GM19238 (cell line): ENCODE data around the gene WDR54.

Source experiments
- DNase-seq: peaks from one replicate; pipeline ENCODE4 v3.0.0; 2011; ENCODE audit warnings: low spot score; ENCODE audit not compliant: insufficient read length

The WDR54 gene, protein sequence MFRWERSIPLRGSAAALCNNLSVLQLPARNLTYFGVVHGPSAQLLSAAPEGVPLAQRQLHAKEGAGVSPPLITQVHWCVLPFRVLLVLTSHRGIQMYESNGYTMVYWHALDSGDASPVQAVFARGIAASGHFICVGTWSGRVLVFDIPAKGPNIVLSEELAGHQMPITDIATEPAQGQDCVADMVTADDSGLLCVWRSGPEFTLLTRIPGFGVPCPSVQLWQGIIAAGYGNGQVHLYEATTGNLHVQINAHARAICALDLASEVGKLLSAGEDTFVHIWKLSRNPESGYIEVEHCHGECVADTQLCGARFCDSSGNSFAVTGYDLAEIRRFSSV

DNA sequence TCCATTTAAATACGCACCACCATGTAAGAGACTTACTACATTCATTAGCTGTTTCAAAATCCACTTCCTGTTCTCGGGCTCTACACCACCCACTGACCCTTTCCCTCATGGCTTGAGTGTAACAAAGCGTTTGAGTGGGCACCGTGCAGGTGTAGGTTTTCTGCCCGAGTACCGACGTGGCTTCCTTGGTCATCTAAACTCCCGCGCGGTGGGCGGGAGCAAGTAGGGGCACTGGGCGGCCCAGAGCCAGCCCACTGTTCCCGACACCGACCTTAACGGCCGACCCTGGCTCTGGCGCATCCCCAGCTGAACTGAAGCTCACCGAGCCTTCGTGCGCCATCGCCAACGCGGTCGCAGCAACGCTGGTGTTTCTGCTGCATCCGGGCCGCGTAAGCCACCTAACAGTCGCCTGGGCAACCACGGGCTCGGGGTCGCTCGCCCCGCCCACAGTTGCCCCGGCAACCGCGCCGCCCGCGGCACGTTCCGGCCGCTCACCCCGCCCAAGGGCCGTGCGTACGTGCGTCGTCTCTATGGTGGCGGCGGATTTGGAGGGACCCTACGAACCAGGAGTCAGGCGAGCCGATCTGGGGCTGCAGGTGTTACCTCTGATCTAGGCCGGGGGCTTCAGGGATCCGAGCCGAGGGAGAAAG is at the start of gene WDR54, which contains the start of gene C2orf81:
Gene WDR54 (plus strand): TSS at position 510 of the 650 bp plus-strand sequence. CDS start 424 bp downstream, outside the sequence.
Gene C2orf81 (minus strand): TSS at position 399 of the 650 bp plus-strand sequence. CDS start 59 bp downstream, at position 340.
- DNase-seq, result peak; percentile 96

DNA sequence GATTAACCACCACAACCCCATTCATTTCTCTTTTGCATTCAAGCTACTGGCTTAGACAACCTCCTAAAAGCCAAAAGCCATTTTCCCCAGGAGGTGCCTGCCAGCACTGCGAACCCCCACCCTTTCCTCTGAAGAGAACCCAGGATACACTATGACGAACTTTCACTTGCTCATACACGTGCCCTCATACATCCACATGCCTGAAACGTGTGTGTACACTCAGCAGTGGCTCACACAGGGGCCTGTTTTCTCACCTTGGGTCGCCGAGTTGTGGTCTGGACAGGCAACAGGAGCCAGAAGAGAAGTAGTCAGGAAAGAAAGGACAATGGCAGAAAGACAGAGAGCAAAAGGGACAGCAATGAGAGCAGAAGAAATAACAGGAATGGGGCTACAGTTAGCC is 48.9 kb upstream of the WDR54 start:
- DNase-seq, result no peak

DNA sequence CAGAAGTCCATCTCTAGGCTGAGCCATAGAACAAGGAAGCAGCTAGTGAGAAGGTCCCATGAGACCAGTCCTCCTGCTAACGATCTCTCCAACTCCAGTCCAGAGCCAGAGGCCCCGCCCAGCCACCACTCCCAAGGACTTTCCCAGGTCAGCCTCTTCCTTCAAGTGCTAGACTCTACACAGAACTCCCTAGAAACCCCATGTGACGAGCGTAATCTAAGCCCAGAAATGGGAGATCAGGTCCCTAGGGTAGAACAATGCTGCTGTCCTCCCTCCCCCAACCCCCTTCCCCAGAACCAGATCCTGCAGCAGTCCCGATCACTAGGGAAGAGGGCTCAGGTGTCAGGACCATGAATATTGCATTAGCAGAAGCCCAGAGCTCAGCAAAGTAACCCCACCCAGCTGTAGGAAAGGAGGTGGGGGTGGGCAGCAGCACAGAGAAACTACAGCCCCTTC is 48.3 kb upstream of the WDR54 start:
- no peak for DNase-seq

DNA sequence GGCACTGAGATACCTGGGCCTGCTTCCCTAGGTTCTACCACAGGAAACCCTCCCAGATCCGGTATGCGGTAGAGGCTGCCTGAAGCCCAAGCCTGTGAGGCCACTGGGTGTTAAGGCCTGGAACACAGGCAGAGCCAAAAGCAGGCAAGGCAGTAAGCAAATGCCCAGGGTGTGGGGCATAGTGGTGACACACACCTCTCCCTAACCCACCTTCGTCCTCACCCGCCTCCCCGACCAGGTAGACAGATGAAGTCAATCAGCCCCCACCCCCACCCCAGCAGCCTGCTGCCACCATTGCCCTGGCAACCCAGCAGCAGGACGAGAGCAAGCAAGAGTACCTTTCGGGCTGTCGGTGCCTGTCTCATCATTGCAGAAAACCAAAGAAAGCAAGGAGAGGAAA is 47.5 kb upstream of the WDR54 start:
- no peak for DNase-seq

DNA sequence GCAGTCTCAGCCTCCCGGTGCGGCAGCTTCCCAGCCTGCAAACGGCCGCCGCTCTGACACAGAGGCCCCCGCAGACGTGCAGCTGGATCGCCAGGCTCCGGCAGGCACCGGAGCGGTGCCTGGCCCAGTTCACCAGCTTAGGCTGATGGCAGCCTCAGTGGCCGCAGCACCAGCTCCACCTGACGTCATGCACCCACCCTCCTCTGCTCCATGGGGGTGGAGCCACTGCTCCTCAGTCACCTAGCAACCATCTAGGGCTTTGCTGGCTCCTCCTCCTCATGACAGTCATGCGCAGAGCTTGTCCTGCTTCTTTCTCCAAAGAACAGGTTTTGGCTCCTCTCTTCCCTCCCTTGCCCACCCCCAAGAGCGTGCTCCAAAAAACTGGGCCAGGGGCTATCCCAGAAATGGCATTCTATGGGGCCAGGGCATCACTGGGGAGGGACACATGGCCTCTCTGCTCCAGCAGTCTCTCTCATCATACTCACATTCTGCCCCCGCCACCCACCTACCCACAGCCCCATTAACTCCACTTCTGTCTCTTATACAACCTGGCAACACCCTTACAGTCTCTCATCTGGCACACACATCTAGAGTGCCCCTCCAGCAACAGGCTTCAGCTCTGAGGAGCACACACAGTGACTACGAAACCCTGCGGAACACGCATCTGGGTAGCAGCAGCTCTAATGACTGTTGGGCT is 46.9 kb upstream of the WDR54 start:
- no peak for DNase-seq

DNA sequence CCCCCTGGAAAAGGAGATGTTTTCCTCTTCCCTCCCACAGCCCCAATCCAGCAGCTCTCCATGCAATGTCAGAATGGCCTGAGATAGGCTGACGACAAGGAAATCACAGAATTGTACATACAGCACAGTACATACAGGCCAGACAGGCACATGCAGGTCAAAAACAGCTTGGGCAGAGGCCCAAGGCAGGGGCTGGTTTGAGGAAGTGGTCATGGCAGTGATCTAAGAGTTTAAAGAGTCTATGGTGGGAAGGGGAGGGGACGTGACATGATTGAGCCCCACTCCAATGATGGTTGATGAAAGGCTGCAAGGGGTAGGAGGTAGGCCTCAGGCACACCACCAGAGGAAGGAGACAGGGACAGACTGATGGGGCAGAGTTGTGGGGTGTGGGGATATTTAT is 45.7 kb upstream of the WDR54 start:
- no peak for DNase-seq

DNA sequence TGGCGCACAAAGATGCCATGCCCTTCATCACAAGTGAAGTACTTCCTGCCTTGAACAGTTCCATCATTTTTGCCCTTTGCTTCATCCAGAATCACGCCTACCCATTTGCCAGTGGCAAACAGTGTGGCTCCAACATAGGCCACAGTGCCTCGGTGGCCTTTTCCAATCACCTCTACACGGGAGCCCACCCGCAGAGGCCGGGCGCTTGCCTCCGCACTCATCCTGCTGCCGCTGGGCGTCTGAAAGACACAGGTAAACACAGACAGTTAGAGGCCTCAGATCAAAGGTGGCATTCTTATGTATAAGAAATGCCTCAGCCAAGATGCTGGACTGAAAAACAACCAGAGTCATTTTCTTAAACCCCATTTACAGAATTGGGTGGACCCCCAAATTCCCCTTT is 43.5 kb upstream of the WDR54 start:
- DNase-seq, result no peak

DNA sequence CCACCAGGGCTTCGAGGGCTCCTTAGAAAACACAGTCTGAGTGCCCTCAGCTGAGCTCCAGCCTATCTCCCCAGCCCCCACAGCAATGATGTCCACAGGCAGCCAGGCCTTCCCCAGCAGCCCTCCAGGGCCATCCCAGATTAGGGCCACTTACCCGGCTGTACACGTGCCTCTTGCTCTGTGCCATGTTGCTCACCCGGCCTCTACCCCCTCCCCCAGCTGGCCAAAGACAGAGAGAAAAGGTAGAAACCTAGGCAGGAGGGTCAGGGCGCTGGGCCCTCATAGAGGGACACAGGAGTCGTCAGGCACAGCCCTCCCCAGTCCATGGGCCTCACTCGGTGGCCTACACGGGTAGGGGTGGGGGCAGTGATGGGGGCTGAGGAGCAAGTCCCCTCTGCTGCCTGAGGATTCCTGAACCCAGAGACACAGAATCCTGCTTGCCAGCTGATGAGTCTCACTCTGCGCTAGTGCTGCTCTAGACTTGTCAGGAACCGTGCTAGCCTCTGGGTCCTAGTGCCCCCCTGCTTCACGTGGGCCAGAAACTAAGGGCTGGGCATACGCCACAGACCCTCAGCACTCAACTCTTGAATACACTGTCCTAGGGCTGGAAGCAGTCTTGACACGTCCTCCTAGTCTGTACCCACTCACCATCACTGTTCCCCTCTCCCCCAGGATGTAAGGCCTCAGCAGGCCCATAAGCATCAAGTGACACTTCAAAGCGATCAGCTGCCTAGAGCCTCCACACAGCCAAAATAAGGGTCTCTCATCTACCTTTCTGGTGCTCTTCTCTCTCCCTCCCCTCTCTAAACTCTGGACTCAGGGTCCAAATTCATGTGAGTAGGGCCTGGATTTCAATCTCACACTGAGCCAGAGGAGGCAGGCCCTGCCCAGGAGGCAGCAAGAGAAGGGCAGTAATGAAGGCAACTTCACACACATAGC is 41.4 kb upstream of the WDR54 start, which contains the start of gene DCTN1:
Gene DCTN1 (minus strand): TSS at position 461 of the 939 bp plus-strand sequence. CDS start 274 bp downstream, at position 187.
- DNase-seq, result no peak

DNA sequence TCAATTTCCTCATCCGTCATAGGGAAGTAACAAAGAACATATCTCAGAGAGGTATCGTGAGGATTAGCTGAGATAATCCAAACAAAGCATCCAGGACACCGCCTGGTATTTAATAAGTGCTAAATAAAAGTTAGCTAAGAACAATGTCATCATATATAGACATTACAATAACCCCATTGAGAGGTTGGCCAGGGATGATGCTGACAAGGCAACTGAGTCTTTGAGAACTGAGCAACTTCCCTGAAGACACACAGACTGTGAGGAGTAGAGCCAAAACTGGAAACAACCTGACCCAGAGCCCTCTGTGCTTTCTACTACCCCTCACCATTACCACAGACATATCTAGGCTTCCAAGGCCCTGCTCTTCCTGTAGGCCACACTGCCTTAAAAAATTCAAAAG is 39.8 kb upstream of the WDR54 start:
- no peak for DNase-seq

DNA sequence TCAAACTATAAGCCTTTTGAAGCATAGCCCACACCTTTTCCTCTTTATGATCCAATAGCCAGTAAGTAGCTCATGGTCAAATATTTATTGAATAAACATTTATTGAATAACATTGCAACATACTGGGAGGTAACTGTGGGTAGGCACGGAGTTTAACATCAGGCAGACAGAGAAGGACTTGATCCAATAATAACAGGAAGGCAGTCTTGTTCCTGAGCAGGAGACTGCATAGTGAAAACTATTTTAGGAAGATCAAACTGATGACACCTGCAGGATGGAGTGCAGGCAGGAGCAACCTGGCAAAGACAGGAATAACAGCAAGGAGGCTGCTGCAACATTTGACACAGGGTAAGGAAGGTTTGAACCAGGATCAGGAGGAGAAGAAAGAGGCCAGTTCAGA is 38.3 kb upstream of the WDR54 start:
- DNase-seq, result no peak

DNA sequence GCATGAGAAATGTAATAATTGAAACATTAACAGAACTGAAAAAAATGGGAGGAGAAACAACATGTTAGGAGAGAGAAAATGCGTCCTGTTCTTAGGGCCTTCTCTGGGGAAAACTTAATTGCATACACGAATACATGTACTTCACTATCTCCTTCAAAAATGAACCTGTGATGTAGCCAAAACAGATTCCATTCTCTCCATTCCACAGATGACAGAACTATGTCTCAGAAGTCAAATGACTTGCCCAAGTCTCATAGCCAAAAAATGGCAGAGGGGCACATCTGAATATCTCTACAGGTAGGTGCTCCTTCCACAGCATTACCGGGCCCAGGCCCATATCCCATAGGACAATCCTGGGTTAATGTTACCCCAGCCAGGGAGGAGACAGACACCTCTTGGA is 37.5 kb upstream of the WDR54 start:
- no peak for DNase-seq

DNA sequence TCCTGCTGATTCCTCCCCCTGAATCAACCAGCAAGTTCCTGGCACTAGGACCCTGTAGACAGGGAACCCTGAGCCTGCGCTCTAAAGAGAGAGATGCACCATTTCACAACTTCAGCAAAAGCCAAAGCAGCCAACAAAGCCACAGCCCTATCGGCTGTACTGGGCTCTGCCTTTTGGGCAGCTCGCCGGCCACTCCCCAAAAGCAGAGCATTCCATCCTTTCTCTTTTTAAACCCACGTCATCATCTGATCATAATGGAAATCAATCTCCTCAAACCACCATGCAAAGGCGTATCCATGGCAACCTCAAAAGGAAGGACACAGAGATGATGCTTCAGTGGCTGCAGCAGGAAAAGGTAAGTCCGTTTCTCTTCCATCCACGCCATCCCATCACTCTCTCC is 36.1 kb upstream of the WDR54 start:
- DNase-seq, result no peak

DNA sequence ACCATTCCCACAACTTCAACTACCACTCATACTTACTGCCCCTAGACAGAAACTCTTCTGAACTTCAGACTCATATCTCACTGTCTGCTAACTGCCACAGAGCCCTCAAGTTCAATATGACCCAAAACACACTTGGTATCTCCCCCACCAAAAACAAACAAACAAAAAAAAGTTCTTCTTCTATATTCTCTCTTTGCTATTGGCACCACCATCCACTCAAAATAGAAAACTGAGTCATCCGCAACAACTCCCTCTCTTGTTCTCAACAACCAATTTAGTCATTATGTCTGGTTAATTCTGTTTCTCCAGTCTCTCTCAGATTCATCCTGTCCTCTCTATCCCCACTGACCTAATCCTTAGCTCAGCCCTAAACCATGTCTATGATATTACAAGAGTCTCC is 34.2 kb upstream of the WDR54 start:
- DNase-seq, result no peak

DNA sequence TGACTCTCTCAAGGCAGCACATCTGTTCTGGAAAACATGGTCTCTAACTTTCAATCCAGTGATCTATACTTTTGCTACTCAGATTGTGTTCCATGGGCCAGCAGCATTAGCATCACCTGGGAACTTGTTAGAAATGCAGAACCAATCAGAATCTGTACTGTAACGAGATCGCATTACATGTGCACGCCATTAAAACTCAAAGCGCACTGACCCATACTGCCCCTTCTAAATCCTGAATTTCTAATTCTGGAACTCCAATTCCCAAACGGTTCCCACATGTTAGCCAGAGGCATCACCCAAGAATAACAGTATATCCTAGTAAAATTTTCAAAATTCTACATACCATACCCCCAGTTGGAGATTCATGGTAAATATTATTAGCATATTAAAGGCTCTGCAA is 30.9 kb upstream of the WDR54 start:
- no peak for DNase-seq

DNA sequence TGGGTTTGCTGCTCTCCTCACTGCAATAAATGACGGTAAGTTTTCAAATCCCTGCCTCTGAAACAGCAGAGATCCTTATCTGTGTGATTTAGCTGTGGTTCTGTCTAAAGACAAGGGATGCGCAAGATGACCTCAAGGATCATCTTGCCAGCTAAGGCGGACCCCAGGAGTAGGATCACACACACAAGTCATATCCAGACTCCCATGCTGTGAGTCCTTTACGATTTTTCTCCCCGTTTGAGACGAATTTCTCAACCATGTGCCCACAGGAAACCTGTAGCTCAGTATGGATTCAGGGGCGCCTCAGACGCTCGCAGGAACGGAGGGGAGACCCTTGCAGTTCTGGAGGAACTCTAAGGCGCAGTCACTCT is 30.3 kb upstream of the WDR54 start:
- no peak for DNase-seq

DNA sequence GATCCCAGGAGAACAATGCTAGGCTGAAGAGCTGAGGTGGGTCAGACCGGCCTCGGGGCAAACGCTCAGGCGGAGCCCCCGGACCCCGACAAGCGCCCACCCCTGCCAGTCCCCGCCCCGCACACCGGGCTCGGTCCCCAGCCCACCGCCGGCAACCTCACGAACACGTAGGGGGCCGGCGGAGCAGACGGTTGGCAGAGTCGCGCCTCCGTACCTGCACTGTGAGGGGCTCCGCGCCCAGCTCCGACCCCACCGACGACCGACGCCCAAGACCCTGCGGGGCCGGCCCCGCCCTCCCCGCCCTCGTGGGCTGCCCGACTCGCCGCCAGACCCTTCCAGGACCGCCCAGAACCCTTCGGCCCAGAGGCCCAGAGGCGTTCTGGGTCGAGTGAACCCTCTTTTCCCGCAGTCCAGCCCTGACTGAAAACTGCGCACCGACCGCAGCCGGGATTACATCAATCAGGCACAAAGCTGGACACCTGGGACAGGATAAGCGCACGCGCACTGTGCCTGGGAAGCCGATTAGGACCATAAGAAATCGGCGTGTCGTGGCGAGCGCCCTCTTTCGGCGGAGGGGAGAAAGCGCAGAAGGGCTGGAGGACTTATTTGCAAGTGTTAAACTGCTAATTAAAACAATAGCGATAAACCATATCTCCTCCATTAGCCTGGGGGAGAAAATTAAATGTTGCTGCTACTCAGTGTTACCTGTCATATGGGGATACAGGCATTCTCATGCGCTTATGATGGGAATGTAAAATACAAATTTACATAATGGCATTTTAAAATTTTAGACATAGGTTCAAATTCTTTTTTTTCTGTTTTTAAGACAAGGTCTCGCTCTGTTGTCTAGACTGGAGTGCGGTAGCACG is 29.7 kb upstream of the WDR54 start:
- DNase-seq, result peak; percentile 84

DNA sequence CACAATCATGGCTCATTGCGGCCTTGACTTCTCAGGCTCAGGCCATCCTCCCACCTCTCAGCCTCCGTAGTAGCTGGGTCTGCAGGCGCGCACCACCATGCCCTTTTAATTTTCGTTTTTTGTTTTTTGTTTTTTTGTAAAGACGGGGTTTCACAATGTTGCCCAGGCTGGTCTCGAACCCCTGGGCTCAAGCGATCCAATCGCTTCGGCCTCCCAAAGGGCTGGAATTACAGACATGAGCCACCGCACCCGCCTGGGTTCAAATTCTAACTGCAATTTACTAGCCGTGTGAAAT is 29.1 kb upstream of the WDR54 start:
- no peak for DNase-seq

DNA sequence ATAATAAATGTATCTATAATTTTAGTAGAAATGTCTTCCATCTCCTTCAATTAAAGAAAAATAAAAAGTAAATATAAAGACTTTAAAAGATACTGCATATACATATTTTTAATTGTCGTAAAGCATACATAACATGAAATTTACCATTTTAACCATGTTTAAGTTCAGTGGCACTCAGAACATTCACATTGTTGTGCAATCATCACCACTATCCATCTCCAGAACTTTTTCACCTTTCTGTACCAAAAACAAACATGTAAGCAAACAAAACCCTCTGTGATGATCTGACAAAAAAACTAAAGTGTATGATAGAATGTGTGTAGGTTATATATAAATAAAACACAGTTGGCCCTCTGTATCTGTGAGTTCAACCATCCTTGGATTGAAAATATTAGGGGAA is 28.0 kb upstream of the WDR54 start:
- no peak for DNase-seq

DNA sequence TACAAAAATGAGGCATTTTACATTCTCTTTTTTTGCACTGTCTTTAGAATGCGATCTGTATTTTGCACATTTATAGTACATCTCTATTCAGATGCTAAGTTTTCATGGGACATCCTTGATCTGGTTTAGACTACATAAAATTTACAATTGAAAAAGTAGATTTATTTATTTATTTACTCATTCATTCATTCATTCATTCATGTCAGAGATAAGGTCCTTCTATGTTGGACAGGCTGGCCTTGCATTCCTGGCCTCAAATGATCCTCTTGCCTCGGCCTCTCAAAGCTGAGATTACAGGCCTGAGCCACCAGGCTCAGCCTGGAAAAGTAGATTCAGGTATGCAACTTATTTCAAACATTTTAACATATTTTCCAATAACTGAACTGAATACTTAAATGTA is 25.4 kb upstream of the WDR54 start:
- DNase-seq, result no peak

DNA sequence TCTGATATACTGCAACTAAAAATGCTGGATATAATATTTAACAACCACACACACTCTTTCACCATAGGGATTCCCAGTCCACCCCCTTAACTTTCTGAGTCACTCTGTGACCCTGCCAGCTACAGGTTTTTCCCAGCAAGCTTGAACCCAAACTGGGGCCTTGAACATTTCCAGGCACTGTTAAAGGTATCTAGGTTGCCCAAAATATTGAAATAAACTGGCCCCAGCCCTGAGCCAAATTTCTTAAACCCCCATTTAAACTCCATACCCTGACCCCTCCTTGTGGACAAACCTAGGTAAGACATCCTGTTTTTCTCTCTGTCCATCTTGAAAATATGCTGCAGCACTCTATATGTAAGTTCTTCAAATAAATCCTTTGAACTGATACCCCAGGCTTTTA is 21.7 kb upstream of the WDR54 start:
- no peak for DNase-seq
